ENCODE measurements around the gene DYRK4. TPM values are rescaled to one million over a fixed set of nuclear protein-coding genes. Genes with fewer than 3 reads are reported as not detected.

DYRK4 gene
- polyA plus RNA-seq, 3 donors: 17.4 to 26.9 (median 22.4) TPM

GRCh38 chr12:4530982-4531586 lies 30.9 kb upstream of the DYRK4 start:
- TF ChIP-seq CTCF (IDR thresholded peaks at IDR 0.05): no peak
- Mint-ChIP-seq H3K9me3 (no peaks in the 10 kb centered on the region), H3K27me3 (ENCODE audit: low read depth in 3 of 3) (no peaks in the 10 kb centered on the region), H3K36me3 (peaks cover 22 to 30% of the 10 kb centered on the region in 2 donors), H3K4me3 (no peak overlapping the region), H3K27ac (no peak overlapping the region), H3K4me1 (no peaks in the 10 kb centered on the region)
- DNase-seq: no peak
- Histone ChIP-seq H4K20me1 (ENCODE audit: insufficient read depth, low read length) (no peaks in the 10 kb centered on the region), H3K9ac (ENCODE audit: insufficient read depth, low read length, poor library complexity, severe bottlenecking) (no peak overlapping the region), H3K9me3 (replicated peaks in 1 of 2; ENCODE audit: control insufficient read depth in 1 of 2, insufficient read depth in 1 of 2, low read length in 2 of 2) (no peaks in the 10 kb centered on the region), H3K79me2 (ENCODE audit: insufficient read depth, low read length) (peaks cover 10% of the 10 kb centered on the region), H3K4me1 (ENCODE audit: control insufficient read depth in 1 of 2, insufficient read depth in 2 of 2, low read length in 2 of 2) (no peaks in the 10 kb centered on the region), H3K4me2 (replicated peaks; ENCODE audit: extremely low read depth, low read length, poor library complexity, severe bottlenecking) (no peak overlapping the region), H3K27ac (ENCODE audit: low read depth in 1 of 2, low read length in 2 of 2) (no peak overlapping the region), H2AFZ (ENCODE audit: insufficient read depth, low read depth, low read length, poor library complexity, severe bottlenecking) (no peak overlapping the region), H3K36me3 (replicated peaks in 1 of 2; ENCODE audit: control insufficient read depth in 1 of 2, insufficient read depth in 2 of 2, low read length in 2 of 2) (peaks cover 54 to 86% of the 10 kb centered on the region in 2 donors), H3K27me3 (ENCODE audit: control insufficient read depth in 2 of 2, insufficient read depth in 2 of 2, low read length in 2 of 2) (no peaks in the 10 kb centered on the region), H3K4me3 (replicated peaks in 1 of 3; ENCODE audit: low read depth in 2 of 3, low read length in 3 of 3) (no peak overlapping the region)
- intact Hi-C loops (cut with micrococcal nuclease): loop anchor here (10.0 kb wide), 2 partner anchors 206 to 656 kb away; partner anchors contain the start of genes PARP11 (in 2 of the 2) and TIGAR (in 1 of the 2)
- 75% methylated on average over 1 of the region's 6 CpGs for WGBS (ENCODE audit: insufficient coverage)

DNA sequence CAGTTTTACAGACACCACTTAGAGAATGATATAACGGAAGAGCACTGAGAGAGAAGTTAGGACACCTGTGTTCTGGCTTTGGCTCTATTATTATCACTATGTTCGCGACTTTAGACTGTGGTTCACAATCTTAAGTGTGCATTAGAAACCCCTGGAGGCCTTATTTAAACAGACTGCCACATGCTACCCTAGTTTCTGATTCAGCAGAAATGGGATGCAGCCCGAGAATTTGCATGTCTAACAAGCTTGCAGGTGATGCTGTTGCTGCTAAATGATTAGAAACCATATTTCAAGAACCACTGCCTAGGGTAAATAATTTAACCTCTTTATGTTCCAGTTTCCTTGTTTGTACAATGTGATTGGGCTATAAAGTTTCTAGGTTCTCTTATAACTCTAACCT lies 26.9 kb upstream of the DYRK4 start:
- no peak for DNase-seq
- Histone ChIP-seq H3K36me3 (replicated peaks in 1 of 2; ENCODE audit: control insufficient read depth in 1 of 2, insufficient read depth in 2 of 2, low read length in 2 of 2) (peaks cover 36 to 59% of the 10 kb centered on the region in 2 donors), H3K4me1 (ENCODE audit: control insufficient read depth in 1 of 2, insufficient read depth in 2 of 2, low read length in 2 of 2) (peaks cover 10 to 24% of the 10 kb centered on the region in 2 donors), H2AFZ (ENCODE audit: insufficient read depth, low read depth, low read length, poor library complexity, severe bottlenecking) (no peak overlapping the region), H3K4me3 (replicated peaks in 1 of 3; ENCODE audit: low read depth in 2 of 3, low read length in 3 of 3) (no peak overlapping the region), H3K27ac (ENCODE audit: low read depth in 1 of 2, low read length in 2 of 2) (no peak overlapping the region), H3K79me2 (ENCODE audit: insufficient read depth, low read length) (peaks cover 46% of the 10 kb centered on the region), H3K27me3 (ENCODE audit: control insufficient read depth in 2 of 2, insufficient read depth in 2 of 2, low read length in 2 of 2) (no peaks in the 10 kb centered on the region), H3K4me2 (replicated peaks; ENCODE audit: extremely low read depth, low read length, poor library complexity, severe bottlenecking) (no peak overlapping the region), H4K20me1 (ENCODE audit: insufficient read depth, low read length) (no peaks in the 10 kb centered on the region), H3K9me3 (replicated peaks in 1 of 2; ENCODE audit: control insufficient read depth in 1 of 2, insufficient read depth in 1 of 2, low read length in 2 of 2) (no peaks in the 10 kb centered on the region), H3K9ac (ENCODE audit: insufficient read depth, low read length, poor library complexity, severe bottlenecking) (no peak overlapping the region)
- Mint-ChIP-seq H3K4me3 (no peak overlapping the region), H3K36me3 (peaks cover 6 to 7% of the 10 kb centered on the region in 2 donors), H3K9me3 (no peaks in the 10 kb centered on the region), H3K4me1 (peaks cover 23% of the 10 kb centered on the region), H3K27me3 (ENCODE audit: low read depth in 3 of 3) (no peaks in the 10 kb centered on the region), H3K27ac (no peak overlapping the region)
- WGBS (ENCODE audit: insufficient coverage): 100% methylated on average over 2 of the region's 4 CpGs
- TF ChIP-seq CTCF (IDR thresholded peaks at IDR 0.05): no peak
- intact Hi-C loops (cut with micrococcal nuclease): loop anchor here (10.0 kb wide), 2 partner anchors 210 to 660 kb away; partner anchors contain the start of genes PARP11 (in 2 of the 2) and TIGAR (in 1 of the 2)

All from CD14-positive monocyte (primary cell).